Activated naive CD8-positive, alpha-beta T cell (primary cell): ENCODE measurements around the gene SLC26A1.
"Not testable (repeated sequence)": the region's sequence is repeated elsewhere in the genome, so short reads cannot be mapped to it uniquely, and the experiment has no call there.

Source experiments
- H3K27ac Mint-ChIP-seq: one replicate; pipeline ENCODE4 v1.8.0; 2021; ENCODE audit warnings: mixed read lengths
- H3K27me3 Mint-ChIP-seq: one replicate; pipeline ENCODE4 v1.8.0; 2021; ENCODE audit warnings: mixed read lengths
- H3K36me3 Mint-ChIP-seq: one replicate; pipeline ENCODE4 v1.8.0; 2021; ENCODE audit warnings: mixed read lengths
- H3K4me1 Mint-ChIP-seq: one replicate; pipeline ENCODE4 v1.8.0; 2021; ENCODE audit warnings: low read depth, mixed read lengths
- H3K4me3 Mint-ChIP-seq: one replicate; pipeline ENCODE4 v1.8.0; 2021; ENCODE audit warnings: mild to moderate bottlenecking, mixed read lengths
- H3K9me3 Mint-ChIP-seq: one replicate; pipeline ENCODE4 v1.8.0; 2021; ENCODE audit warnings: low read depth, mixed read lengths

Gene SLC26A1

DNA sequence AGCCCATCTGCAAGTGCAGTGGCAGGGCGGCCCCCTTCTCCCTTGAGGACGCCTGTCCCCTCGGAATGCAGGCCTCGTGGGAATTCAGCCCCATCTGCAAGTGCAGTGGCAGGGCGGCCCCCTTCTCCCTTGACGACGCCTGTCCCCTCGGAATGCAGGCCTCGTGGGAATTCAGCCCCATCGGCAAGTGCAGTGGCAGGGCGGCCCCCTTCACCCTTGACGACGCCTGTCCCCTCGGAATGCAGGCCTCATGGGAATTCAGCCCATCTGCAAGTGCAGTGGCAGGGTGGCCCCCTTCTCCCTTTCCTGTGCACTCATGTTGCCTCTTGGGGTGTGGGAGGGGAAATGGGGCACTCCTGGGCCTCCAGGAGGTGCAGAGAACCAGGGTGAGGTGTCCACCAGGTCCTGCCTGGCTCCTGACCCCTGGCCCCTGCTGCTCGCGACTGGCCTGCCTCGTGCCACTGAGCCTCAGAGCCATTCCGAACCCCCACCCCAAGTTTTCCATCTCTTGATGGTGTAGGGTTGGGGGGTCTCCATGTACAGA lies 6.8 kb upstream of the SLC26A1 start:
- Mint-ChIP-seq H3K4me3 (no peak overlapping the region), H3K27ac (no peak overlapping the region), H3K36me3 (no peaks in the 10 kb centered on the region), H3K4me1 (peaks cover 11% of the 10 kb centered on the region), H3K27me3 (peaks cover 11% of the 10 kb centered on the region), H3K9me3 (no peaks in the 10 kb centered on the region)

DNA sequence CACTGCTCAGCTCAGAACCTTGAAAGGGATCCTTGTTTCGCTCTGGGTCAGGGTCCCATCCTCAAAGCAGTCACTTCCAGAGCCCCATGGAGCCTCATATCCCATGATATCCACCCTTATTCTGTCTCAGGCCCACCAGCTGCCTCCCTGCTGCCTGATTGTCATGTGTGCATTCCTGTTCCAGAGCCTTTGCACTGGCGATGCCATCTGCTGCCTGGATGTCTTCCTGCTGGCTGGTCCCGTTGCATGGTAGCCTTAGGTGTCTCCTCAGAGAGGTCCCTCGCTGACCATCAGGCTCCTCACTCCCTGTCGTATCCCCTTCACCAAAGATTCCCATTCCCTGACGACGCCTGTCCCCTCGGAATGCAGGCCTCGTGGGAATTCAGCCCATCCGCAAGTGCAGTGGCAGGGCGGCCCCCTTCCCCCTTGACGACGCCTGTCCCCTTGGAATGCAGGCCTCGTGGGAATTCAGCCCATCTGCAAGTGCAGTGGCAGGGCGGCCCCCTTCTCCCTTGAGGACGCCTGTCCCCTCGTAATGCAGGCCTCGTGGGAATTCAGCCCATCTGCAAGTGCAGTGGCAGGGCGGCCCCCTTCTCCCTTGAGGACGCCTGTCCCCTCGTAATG lies 6.1 kb upstream of the SLC26A1 start:
- peaks cover 11% of the 10 kb centered on the region for H3K4me1 Mint-ChIP-seq
- not testable (repeated sequence) for H3K4me3 Mint-ChIP-seq, H3K9me3 Mint-ChIP-seq, H3K36me3 Mint-ChIP-seq, H3K27me3 Mint-ChIP-seq, H3K27ac Mint-ChIP-seq

DNA sequence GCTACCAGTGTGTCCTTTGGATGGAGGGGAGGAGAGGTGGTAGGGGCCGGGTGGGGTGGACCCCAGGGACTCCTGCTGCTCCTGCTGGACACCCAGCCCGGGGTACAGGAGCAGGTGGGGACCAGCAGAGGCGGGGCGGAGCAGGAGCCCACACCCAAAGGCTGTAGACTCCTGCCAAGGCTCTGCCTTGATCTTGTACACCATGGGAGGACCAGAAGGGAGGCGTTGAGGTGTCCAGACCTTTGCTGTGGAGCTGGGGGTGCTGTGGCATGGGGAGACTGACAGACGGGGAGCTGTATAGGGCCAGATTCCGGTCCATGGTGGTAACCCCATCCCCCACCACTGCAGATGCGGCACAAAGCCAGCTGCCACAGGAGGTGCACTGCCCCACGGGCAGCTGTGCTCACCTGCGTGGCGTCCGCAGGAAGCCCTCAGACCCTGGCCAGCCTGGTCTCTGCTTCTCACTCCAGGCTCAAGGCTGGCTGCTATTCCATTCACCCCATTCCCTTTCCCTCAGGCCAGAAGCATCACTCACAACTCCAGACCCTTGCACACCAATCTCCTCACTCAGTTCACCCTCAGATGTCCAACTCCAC lies 5.0 kb upstream of the SLC26A1 start:
- no peak overlapping the region for H3K4me3 Mint-ChIP-seq
- H3K36me3 Mint-ChIP-seq, result no peaks in the 10 kb centered on the region
- peaks cover 6% of the 10 kb centered on the region for H3K27me3 Mint-ChIP-seq
- no peak overlapping the region for H3K27ac Mint-ChIP-seq
- H3K9me3 Mint-ChIP-seq, result no peaks in the 10 kb centered on the region
- peaks cover 11% of the 10 kb centered on the region for H3K4me1 Mint-ChIP-seq

GRCh38 chr4:997375-998071 lies 4.3 kb upstream of the SLC26A1 start:
- Mint-ChIP-seq H3K36me3 (no peaks in the 10 kb centered on the region), H3K4me1 (peaks cover 11% of the 10 kb centered on the region), H3K4me3 (no peak overlapping the region), H3K9me3 (no peaks in the 10 kb centered on the region), H3K27me3 (peaks cover 6% of the 10 kb centered on the region), H3K27ac (no peak overlapping the region)

GRCh38 chr4:996997-997374 lies 3.8 kb upstream of the SLC26A1 start:
- Mint-ChIP-seq H3K36me3 (no peaks in the 10 kb centered on the region), H3K4me1 (peaks cover 11% of the 10 kb centered on the region), H3K27me3 (peaks cover 6% of the 10 kb centered on the region), H3K27ac (no peak overlapping the region), H3K4me3 (no peak overlapping the region), H3K9me3 (no peaks in the 10 kb centered on the region)

DNA sequence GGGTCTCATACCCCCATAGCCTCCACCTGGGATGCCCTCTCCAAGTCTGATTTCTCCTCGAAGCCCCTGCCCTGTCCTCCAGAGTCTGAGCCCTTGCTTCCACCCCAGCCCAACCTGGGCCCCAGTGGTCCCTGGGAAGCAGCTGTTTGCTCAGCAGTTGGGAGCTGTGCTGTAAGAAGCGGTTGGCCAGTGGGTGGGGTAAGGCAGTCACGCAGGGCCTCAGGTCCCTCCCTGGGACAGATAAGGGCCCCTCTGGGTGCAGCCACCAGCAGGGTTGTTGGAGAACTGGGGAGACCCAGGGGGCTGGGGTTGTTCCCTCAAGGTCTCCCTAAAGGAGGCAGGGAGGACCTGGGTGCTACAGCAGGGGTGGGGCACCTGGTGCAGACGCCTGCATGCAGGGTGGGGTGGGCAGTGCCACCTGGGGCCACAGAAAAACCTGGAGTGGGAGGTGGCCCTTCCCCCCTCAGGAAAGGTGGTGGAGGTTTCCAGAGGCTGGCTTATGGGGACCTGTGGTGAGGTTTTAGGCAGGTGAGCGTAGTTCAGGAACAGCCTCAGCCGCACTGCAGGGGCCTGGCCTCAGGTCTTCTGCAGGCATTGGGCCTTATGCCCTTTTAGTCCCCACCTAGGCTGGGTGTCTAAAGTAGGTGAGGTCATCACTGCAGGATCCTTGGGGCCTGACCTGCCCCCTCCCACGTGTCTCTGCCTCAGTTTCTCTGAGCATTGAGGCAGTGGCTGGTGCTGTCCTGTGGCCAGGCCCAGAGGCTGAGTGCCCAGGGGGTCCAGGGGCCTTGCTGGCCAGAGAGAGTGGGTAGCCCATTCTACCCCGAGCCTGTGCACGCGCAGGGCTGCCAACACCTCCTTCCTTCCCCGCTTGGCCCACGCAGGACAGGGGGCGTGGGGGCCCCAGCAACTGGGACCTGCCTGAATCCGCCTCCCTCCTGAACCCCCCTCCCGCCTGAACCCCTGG lies 3.1 kb upstream of the SLC26A1 start:
- Mint-ChIP-seq H3K4me1 (peaks cover 11% of the 10 kb centered on the region), H3K36me3 (no peaks in the 10 kb centered on the region), H3K9me3 (no peaks in the 10 kb centered on the region), H3K4me3 (no peak overlapping the region), H3K27me3 (peaks cover 6% of the 10 kb centered on the region), H3K27ac (no peak overlapping the region)

DNA sequence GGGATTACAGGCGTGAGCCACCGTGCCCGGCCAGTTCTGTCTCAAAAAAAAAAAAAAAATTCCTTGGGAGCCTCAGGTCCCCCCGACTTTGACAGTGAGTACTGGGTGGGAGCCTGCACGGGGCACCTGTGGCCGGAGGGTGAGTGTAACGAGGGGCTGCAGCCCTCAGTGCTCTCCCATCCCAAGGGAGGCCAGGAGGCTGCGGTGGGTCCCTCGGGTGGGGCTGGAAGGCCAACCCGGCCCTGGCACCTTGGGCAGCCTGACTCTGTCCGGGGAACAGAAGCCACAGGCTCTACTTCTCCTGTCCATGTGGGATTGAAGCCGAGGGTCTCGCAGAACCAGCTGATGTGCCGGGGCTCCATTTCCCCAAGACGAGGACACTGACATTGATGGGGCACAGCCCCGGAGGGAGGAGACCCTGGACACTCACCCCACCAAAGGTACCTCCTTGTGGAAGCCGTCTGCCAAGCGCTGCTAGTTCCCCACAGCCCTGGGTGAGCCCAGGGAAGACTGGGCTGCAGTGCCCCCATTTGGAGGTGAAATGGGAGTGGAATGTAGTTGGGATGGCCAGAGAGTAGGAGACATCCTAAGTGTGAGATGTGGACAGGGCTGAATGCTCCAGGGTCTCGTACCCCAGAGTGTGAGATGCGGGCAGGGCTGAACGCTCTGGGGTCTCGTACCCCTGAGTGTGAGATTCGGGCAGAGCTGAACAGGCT lies 2.3 kb upstream of the SLC26A1 start:
- Mint-ChIP-seq H3K9me3 (no peaks in the 10 kb centered on the region), H3K27me3 (peaks cover 6% of the 10 kb centered on the region), H3K4me3 (no peak overlapping the region), H3K27ac (no peak overlapping the region), H3K4me1 (peaks cover 11% of the 10 kb centered on the region), H3K36me3 (no peaks in the 10 kb centered on the region)

DNA sequence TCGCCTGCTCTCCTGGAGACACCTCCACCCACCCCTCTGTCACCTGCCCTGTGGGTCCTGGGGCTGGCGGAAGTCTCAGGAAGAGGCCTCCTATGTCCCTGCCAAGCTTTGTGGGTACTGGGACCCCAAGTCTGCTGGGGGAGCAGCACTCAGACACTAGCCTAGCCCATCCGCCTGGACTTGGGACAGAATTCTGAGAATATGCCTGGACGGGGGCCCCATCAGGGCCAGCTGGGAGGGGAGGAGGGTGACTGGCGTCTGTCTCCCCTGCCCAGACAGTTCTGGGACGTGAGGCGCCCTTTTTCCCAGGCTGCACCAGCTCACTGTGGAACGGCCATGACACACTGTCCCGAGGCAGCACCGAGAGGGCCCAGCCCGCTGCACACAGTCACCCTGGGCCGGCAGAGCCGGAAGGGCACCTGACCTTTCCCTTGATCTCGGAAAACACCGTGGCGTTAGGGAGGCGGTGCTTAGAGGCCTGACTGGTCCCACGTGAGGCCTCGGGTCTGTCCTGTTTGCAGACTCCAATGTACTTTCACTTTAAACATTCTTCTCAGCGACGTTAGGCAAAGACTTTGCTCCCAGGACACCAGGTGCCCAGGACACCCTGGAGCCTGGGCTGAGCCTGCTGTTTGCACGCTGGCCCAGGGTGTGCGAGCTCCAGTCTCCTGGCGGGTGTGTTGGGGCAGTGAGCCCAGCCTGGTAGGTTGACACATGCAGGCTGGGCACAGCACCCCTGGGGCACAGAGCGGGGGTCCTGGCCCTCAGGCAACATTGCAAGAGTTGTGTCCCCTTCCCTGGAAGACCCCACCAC lies 700 bp downstream of the SLC26A1 start:
- Mint-ChIP-seq H3K27ac (no peak overlapping the region), H3K27me3 (no peaks in the 10 kb centered on the region), H3K4me1 (peaks cover 5% of the 10 kb centered on the region), H3K4me3 (no peak overlapping the region), H3K9me3 (no peaks in the 10 kb centered on the region), H3K36me3 (no peaks in the 10 kb centered on the region)

DNA sequence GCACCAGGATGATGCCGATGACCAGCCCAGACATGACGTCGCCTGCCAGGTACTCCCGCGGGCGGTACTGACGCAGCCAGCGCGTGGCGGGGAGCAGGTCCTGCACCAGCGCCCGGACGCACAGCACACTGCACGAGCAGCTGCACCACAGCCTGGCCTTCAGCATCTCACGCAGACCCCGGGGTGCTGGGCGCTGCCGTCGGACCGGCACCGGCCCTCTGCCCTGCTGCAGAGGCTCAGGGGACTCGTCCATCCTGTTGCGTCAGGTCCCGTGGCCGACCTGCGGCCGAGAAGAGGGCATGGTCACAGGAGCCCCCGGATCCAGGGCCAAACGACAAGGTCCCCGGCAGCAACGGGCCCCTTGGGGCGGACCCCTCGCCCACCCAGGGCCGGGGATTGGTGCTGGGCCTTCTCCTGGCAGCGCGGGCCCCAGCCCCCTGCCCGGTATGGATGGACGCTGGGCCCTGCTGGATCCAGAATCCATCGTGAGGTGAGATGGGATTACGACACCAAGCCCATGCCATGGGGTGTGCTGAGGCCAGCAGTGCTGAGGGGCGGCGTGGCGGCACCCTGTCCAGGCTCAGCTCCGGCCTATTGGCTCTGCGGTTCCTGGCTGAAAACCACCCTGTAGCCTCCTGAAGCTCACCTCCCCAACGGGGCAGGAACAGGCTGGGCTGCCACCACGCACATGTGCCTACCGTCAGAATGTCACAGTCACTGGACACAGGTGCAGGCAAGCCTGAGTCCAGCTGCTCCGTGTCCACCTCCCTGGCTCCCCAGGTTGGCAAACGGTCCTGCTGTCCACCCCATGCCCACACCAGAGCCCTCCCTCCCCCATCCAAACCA lies 1.5 kb downstream of the SLC26A1 start:
- Mint-ChIP-seq H3K9me3 (no peaks in the 10 kb centered on the region), H3K4me3 (no peak overlapping the region), H3K27me3 (no peaks in the 10 kb centered on the region), H3K27ac (no peak overlapping the region), H3K4me1 (peaks cover 5% of the 10 kb centered on the region), H3K36me3 (no peaks in the 10 kb centered on the region)

DNA sequence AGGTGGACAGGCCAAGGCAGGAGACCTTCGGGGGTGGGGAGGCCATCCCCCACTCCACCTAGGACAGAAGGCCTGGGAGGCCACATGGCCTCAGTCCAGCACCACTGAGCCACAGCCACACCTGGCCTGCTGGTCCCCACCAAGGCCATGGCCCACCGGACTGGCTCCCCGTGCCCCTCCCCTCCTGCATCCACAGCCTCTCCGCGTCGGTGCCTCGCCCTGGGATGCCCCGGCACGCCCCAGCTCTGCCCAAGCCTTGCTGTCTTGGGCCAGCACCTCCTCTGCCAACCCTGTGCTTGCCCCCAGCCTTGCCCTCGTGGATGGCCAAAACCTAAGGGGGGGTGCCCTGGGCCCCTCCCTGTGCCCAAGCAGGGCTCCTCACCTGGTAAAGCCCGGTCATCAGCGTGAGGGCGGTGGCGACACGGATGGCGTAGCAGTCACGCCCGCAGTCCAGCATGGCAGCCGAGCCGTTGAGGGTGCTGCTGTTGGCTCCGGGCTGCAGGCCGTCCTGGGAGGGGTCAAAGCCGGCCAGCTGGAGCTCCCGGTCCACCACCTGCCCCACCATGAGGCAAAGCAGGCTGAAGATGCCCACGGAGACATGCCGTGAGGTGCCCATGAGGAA lies 2.3 kb downstream of the SLC26A1 start:
- Mint-ChIP-seq H3K27ac (no peak overlapping the region), H3K4me3 (no peak overlapping the region), H3K36me3 (no peaks in the 10 kb centered on the region), H3K9me3 (no peaks in the 10 kb centered on the region), H3K4me1 (peaks cover 10% of the 10 kb centered on the region), H3K27me3 (no peaks in the 10 kb centered on the region)

DNA sequence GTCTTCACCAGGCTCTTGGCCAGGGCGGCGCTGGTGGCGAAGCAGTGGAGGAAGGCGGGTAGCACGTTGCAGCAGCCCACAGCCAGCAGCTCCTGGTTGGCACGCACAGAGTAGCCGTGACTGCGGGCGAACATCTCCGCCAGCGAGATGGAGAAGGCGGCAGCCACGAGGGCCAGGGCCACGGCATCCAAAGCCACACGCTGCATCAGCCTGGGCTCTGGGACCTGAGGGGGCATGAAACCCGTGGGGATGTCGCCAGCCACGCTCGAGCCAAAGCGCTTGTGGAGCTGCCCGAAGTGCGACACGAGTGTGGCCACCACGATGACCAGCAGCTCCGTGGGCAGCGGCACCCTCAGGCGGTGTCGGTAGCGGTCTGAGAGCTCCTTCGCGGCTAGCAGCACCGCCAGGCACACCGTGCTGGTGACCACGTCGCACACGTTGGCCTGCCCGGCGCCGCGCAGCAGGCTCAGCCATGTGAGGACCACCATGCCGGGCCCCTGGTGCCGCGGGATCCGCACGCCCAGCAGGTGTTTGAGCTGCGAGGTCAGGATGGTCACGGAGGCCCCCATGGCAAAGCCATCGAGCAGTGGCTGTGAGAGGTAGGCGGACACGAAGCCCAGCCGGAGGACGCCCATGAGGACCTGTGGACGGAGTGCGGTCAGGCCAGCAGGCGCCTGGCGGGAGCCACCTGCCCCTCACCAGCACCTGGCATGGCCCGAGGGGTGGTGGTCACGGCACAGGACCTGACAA lies 3.3 kb downstream of the SLC26A1 start:
- H3K4me3 Mint-ChIP-seq, result no peak overlapping the region
- no peaks in the 10 kb centered on the region for H3K9me3 Mint-ChIP-seq
- no peak overlapping the region for H3K27ac Mint-ChIP-seq
- H3K36me3 Mint-ChIP-seq, result no peaks in the 10 kb centered on the region
- H3K4me1 Mint-ChIP-seq, result peaks cover 19% of the 10 kb centered on the region
- no peaks in the 10 kb centered on the region for H3K27me3 Mint-ChIP-seq
